ENCODE results near the gene CCNG1.

CCNG1 gene

DNA sequence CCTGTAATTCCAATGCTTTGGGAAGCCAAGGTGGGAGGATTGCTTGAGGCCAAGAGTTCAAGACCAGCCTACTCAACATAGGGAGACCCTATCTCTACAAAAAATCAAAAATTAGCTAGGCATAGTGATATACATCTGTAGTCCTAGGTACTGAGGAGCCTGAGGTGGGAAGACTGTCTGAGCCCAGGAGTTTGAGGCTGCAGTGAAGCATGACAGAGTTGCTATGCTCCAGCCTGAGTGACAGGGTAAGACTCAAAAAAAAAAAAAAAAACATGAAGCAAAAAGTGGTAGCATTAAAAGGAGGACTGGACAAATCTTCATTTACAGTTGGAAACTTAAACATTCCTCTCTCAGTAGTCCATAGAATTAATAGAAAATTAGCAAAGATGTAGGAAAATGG is 9.8 kb downstream of the CCNG1 start:
- ATAC-seq = no peak
- TF ChIP-seq, protein P1, sequence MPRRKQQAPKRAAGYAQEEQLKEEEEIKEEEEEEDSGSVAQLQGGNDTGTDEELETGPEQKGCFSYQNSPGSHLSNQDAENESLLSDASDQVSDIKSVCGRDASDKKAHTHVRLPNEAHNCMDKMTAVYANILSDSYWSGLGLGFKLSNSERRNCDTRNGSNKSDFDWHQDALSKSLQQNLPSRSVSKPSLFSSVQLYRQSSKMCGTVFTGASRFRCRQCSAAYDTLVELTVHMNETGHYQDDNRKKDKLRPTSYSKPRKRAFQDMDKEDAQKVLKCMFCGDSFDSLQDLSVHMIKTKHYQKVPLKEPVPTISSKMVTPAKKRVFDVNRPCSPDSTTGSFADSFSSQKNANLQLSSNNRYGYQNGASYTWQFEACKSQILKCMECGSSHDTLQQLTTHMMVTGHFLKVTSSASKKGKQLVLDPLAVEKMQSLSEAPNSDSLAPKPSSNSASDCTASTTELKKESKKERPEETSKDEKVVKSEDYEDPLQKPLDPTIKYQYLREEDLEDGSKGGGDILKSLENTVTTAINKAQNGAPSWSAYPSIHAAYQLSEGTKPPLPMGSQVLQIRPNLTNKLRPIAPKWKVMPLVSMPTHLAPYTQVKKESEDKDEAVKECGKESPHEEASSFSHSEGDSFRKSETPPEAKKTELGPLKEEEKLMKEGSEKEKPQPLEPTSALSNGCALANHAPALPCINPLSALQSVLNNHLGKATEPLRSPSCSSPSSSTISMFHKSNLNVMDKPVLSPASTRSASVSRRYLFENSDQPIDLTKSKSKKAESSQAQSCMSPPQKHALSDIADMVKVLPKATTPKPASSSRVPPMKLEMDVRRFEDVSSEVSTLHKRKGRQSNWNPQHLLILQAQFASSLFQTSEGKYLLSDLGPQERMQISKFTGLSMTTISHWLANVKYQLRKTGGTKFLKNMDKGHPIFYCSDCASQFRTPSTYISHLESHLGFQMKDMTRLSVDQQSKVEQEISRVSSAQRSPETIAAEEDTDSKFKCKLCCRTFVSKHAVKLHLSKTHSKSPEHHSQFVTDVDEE (CRISPR knock-in tag; IDR thresholded peaks at IDR 0.05) = no peak
- TF ChIP-seq ZNF70 (CRISPR knock-in tag; IDR thresholded peaks at IDR 0.05) = no peak
- TF ChIP-seq, protein P2, sequence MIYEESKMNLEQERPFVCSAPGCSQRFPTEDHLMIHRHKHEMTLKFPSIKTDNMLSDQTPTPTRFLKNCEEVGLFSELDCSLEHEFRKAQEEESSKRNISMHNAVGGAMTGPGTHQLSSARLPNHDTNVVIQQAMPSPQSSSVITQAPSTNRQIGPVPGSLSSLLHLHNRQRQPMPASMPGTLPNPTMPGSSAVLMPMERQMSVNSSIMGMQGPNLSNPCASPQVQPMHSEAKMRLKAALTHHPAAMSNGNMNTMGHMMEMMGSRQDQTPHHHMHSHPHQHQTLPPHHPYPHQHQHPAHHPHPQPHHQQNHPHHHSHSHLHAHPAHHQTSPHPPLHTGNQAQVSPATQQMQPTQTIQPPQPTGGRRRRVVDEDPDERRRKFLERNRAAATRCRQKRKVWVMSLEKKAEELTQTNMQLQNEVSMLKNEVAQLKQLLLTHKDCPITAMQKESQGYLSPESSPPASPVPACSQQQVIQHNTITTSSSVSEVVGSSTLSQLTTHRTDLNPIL (CRISPR knock-in tag; IDR thresholded peaks at IDR 0.05; ENCODE audit: low read depth) = no peak
- TF ChIP-seq GLIS3 (CRISPR knock-in tag; IDR thresholded peaks at IDR 0.05) = no peak
- TF ChIP-seq ESRRG (CRISPR knock-in tag; IDR thresholded peaks at IDR 0.05) = no peak
- TF ChIP-seq, protein P3, sequence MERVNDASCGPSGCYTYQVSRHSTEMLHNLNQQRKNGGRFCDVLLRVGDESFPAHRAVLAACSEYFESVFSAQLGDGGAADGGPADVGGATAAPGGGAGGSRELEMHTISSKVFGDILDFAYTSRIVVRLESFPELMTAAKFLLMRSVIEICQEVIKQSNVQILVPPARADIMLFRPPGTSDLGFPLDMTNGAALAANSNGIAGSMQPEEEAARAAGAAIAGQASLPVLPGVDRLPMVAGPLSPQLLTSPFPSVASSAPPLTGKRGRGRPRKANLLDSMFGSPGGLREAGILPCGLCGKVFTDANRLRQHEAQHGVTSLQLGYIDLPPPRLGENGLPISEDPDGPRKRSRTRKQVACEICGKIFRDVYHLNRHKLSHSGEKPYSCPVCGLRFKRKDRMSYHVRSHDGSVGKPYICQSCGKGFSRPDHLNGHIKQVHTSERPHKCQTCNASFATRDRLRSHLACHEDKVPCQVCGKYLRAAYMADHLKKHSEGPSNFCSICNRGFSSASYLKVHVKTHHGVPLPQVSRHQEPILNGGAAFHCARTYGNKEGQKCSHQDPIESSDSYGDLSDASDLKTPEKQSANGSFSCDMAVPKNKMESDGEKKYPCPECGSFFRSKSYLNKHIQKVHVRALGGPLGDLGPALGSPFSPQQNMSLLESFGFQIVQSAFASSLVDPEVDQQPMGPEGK (CRISPR knock-in tag; IDR thresholded peaks at IDR 0.05; ENCODE audit: borderline replicate concordance) = no peak
- no peak for TF ChIP-seq ZFP30 (CRISPR knock-in tag; IDR thresholded peaks at IDR 0.05)
- no peak for TF ChIP-seq BACH2 (CRISPR knock-in tag; IDR thresholded peaks at IDR 0.05; ENCODE audit: borderline replicate concordance)
- no peak for TF ChIP-seq ARNTL (CRISPR knock-in tag; IDR thresholded peaks at IDR 0.05; ENCODE audit: borderline replicate concordance, low read depth)
- TF ChIP-seq, protein P4, sequence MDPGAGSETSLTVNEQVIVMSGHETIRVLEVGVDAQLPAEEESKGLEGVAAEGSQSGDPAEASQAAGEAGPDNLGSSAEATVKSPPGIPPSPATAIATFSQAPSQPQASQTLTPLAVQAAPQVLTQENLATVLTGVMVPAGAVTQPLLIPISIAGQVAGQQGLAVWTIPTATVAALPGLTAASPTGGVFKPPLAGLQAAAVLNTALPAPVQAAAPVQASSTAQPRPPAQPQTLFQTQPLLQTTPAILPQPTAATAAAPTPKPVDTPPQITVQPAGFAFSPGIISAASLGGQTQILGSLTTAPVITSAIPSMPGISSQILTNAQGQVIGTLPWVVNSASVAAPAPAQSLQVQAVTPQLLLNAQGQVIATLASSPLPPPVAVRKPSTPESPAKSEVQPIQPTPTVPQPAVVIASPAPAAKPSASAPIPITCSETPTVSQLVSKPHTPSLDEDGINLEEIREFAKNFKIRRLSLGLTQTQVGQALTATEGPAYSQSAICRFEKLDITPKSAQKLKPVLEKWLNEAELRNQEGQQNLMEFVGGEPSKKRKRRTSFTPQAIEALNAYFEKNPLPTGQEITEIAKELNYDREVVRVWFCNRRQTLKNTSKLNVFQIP (CRISPR knock-in tag; IDR thresholded peaks at IDR 0.05; ENCODE audit: borderline replicate concordance, low read depth) = no peak
- no peak for TF ChIP-seq ZC3H10 (CRISPR knock-in tag; IDR thresholded peaks at IDR 0.05)

DNA sequence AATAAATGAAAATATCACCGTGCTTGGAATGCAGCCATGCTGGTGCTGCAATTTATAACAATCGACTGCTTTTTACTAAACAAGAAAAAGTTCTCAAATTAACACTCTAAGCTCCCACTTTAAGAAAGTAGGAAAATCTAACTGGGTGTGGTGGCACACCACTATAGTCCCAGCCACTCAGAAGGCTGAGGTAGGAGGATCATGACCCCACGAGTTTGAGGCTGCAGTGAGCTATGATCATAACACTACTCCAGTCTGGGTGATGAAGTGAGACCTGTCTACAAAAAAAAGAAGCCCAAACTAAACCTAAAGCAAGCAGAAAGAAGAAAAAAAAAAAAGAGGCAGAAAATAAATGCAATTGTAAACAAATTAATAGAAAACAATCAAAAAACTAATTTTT is 10.5 kb downstream of the CCNG1 start:
- TF ChIP-seq BACH2 (CRISPR knock-in tag; IDR thresholded peaks at IDR 0.05; ENCODE audit: borderline replicate concordance) = no peak

DNA sequence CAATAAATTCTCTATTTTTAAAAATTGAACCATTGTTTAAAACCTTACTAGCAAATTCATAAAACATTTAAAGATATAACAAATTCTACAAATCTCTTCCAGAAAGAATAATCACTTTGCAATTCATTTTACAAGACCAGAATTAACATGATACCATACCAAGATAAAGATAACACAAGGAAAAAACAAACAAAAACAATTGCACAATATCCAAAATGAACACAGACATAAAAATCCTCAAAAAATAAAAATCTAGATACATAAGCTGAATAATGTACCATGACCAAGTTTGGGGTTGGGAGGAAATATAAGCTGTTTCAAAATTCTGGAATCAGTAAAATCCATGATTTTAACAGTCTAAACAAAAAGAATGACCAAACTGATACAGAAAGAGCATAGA is 11.1 kb downstream of the CCNG1 start:
- ATAC-seq = no peak
- TF ChIP-seq, protein P3 (CRISPR knock-in tag; IDR thresholded peaks at IDR 0.05; ENCODE audit: borderline replicate concordance) = no peak
- TF ChIP-seq GLIS3 (CRISPR knock-in tag; IDR thresholded peaks at IDR 0.05) (no peak), SNAI2 (CRISPR knock-in tag; IDR thresholded peaks at IDR 0.05) (no peak), ZC3H10 (CRISPR knock-in tag; IDR thresholded peaks at IDR 0.05) (no peak), PPARA (CRISPR knock-in tag; IDR thresholded peaks at IDR 0.05; ENCODE audit: borderline replicate concordance) (no peak)
- TF ChIP-seq, protein P2 (CRISPR knock-in tag; IDR thresholded peaks at IDR 0.05; ENCODE audit: low read depth) = no peak

More for the DNA sequence above, 10.5 kb downstream of the CCNG1 start:
- ATAC-seq = no peak

DNA sequence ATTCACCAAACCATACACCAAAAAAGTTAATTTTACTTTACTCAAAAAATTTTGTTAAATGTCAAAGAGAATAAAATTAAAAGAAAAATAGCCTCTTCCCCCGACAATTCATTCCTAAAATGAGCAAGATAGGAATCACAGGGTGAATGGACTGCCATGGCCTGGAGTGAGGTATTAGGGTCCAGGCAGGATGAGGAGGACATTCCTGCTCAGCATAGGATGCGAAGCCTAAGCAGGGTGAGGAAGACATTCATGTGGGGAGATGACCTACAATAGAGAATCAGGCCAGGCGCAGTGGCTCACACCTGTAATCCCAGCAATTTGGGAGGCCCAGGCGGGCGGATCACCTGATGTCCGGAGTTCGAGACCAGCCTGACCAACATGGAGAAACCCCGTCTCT is 14.1 kb downstream of the CCNG1 start:
- TF ChIP-seq ZC3H10 (CRISPR knock-in tag; IDR thresholded peaks at IDR 0.05) (no peak), SNAI2 (CRISPR knock-in tag; IDR thresholded peaks at IDR 0.05) (no peak), PPARA (CRISPR knock-in tag; IDR thresholded peaks at IDR 0.05; ENCODE audit: borderline replicate concordance) (no peak), RARB (CRISPR knock-in tag; IDR thresholded peaks at IDR 0.05) (no peak)
- TF ChIP-seq, protein P1 (CRISPR knock-in tag; IDR thresholded peaks at IDR 0.05) = no peak
- TF ChIP-seq, protein P3 (CRISPR knock-in tag; IDR thresholded peaks at IDR 0.05; ENCODE audit: borderline replicate concordance) = no peak
- ATAC-seq = no peak
